ENCODE measurements around the gene IFIT2. TPM values are rescaled to one million over a fixed set of nuclear protein-coding genes. Genes with fewer than 3 reads are reported as not detected.

IFIT2 gene
- total RNA-seq, 4 donors from 2014 or later = 3.3 to 11.4 (median 6.0) TPM

DNA sequence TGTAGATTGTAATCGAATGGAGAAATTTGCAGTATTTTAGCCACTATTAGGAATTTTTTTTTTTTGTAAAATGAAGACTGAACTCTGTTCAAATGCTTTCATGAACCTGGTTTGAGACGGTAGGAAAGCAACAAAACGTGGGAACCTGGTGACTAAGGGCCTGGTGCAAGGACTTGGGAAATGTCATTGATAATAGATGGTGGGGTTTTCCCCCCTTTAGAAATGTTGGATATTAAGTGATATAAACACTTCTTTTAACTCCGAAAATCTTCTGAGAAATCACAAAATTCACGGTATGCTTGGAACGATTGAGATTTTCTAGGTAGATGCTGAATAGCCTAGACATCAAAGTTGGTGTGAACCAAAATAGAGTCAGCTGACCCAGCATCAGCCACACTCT, 6.4 kb downstream of the IFIT2 start:
- Histone ChIP-seq H3K27me3 (no peaks in the 10 kb centered on the region), H3K27ac (no peak overlapping the region), H3K4me3 (no peak overlapping the region), H3K9me3 (no peaks in the 10 kb centered on the region), H3K4me1 (peaks cover 0 to 28% (median 14%) of the 10 kb centered on the region in 4 donors), H3K36me3 (peaks cover 0 to 37% (median 0%) of the 10 kb centered on the region in 3 donors)
- 91 to 95% methylated on average over 6 of the region's 6 CpGs for WGBS, 2 donors
- TF ChIP-seq EP300 (IDR thresholded peaks at IDR 0.05) = no peak
- TF ChIP-seq POLR2A (IDR thresholded peaks at IDR 0.05) = no peak
- TF ChIP-seq CTCF (IDR thresholded peaks at IDR 0.05) = no peak
- no peak for DNase-seq (ENCODE audit: low spot score in 2 of 2)

DNA sequence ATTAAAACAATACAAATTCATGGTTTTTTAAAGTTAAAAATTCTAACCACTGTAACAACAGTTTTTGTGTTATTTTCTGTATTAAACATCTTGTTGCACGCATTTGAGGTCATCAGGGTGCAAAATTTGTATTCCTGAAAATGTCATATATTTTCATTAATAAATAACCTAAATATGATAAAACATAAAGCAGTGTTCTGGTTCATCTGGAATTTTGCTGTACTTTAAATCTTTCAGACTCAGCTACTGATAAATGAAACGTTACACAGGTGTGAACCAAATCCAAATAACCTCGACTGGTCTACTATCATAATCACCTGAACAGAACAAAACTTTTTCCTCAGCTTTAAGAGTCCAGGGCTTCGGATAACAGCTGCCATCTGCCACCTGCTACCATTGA, 6.9 kb downstream of the IFIT2 start:
- Histone ChIP-seq H3K27me3 (no peaks in the 10 kb centered on the region), H3K27ac (no peak overlapping the region), H3K9me3 (no peaks in the 10 kb centered on the region), H3K4me1 (peaks cover 0 to 26% (median 10%) of the 10 kb centered on the region in 4 donors), H3K4me3 (no peak overlapping the region), H3K36me3 (peaks cover 0 to 37% (median 0%) of the 10 kb centered on the region in 3 donors)
- TF ChIP-seq EP300 (IDR thresholded peaks at IDR 0.05) = no peak
- no peak for TF ChIP-seq POLR2A (IDR thresholded peaks at IDR 0.05)
- TF ChIP-seq CTCF (IDR thresholded peaks at IDR 0.05) = no peak
- DNase-seq (ENCODE audit: low spot score in 2 of 2) = no peak
- WGBS, 2 donors = 85 to 94% methylated on average over 4 of the region's 4 CpGs

- H3K36me3 ChIP-seq = peaks cover 0 to 37% (median 0%) of the 10 kb centered on the region in 3 donors
These were observed 7.6 kb downstream of the IFIT2 start for GRCh38 chr10:89309156-89310055.

GRCh38 chr10:89310056-89310893, 8.4 kb downstream of the IFIT2 start:
- DNase-seq (ENCODE audit: low spot score in 2 of 2) = no peak
- H3K9me3 ChIP-seq = no peaks in the 10 kb centered on the region
- H3K36me3 ChIP-seq = peaks cover 0 to 37% (median 0%) of the 10 kb centered on the region in 3 donors
- WGBS, 2 donors = 67 to 79% methylated on average over 2 of the region's 2 CpGs
- no peak overlapping the region for H3K4me3 ChIP-seq
- H3K27me3 ChIP-seq = no peaks in the 10 kb centered on the region
- peaks cover 0 to 30% (median 2%) of the 10 kb centered on the region in 4 donors for H3K4me1 ChIP-seq
- no peak for TF ChIP-seq POLR2A (IDR thresholded peaks at IDR 0.05)
- no peak for TF ChIP-seq EP300 (IDR thresholded peaks at IDR 0.05)
- no peak for TF ChIP-seq CTCF (IDR thresholded peaks at IDR 0.05)
- no peak overlapping the region for H3K27ac ChIP-seq

More at GRCh38 chr10:89309156-89310055, 7.6 kb downstream of the IFIT2 start:
- Histone ChIP-seq H3K4me1 (peaks cover 0 to 26% (median 4%) of the 10 kb centered on the region in 4 donors), H3K27me3 (no peaks in the 10 kb centered on the region), H3K9me3 (no peaks in the 10 kb centered on the region), H3K27ac (no peak overlapping the region), H3K4me3 (no peak overlapping the region)
- TF ChIP-seq POLR2A (IDR thresholded peaks at IDR 0.05) (no peak), EP300 (IDR thresholded peaks at IDR 0.05) (no peak), CTCF (IDR thresholded peaks at IDR 0.05) (no peak)
- 81 to 87% methylated on average over 7 of the region's 7 CpGs for WGBS, 2 donors
- DNase-seq (ENCODE audit: low spot score in 2 of 2) = no peak
